ENCODE data around the gene RARB.
A peak's percentile ranks its signal among the peaks of the same experiment; 100 is the strongest.

Gene RARB

GRCh38 chr3:25508433-25508832 is 80.4 kb downstream of the RARB start:
- DNase-seq (ENCODE audit: low read depth): no peak

GRCh38 chr3:25508901-25509300 is 80.8 kb downstream of the RARB start:
- DNase-seq (ENCODE audit: low read depth): peak; percentile 65

DNA sequence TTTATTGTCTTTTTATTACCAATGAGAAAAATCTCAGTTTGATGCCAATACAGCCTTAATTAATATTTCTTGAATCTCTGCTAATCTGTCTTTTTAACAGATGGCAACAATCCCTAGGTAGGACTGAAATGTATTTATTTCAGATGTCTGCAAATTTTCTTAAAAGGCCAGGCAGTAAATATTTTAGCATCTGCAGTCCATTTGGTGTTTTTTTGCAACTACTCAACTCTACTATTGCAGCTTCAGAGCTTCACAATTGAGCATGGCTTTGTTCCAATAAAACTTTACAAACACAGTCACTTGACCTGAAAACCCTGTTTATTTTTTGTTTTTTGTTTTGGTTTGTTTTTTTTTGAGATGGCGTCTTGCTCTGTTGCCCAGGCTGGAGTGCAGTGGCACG is 82.7 kb downstream of the RARB start:
- no peak for DNase-seq (ENCODE audit: low read depth)

GRCh38 chr3:25511972-25512721 is 84.1 kb downstream of the RARB start:
- no peak for DNase-seq (ENCODE audit: low read depth)

GRCh38 chr3:25513642-25514266 is 85.7 kb downstream of the RARB start:
- DNase-seq (ENCODE audit: low read depth): peak; percentile 5

DNA sequence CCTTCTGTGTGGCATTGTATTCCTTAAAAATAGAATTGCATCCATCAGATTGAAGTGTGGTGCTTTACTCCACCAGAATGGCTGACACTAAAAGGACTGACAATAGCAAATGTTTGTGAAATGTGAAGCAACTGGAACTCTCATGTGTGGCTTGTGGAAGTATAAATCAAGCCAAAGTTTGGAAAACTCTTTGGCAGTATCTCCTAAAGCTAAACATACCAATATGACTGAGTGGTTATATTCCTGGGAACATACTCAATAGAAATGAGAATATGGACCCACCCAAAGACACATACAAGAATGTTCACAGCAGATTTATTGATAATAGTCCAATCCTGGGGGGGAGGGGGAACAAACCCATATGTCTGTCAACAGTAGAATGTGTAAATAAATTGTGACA is 87.1 kb downstream of the RARB start:
- DNase-seq (ENCODE audit: low read depth): no peak

- DNase-seq (ENCODE audit: low read depth): no peak
Observed at GRCh38 chr3:25520926-25521559, 93.0 kb downstream of the RARB start.

GRCh38 chr3:25527336-25527735 is 99.3 kb downstream of the RARB start:
- DNase-seq (ENCODE audit: low read depth): no peak

GRCh38 chr3:25527801-25528200 is 99.7 kb downstream of the RARB start:
- DNase-seq (ENCODE audit: low read depth): no peak

DNA sequence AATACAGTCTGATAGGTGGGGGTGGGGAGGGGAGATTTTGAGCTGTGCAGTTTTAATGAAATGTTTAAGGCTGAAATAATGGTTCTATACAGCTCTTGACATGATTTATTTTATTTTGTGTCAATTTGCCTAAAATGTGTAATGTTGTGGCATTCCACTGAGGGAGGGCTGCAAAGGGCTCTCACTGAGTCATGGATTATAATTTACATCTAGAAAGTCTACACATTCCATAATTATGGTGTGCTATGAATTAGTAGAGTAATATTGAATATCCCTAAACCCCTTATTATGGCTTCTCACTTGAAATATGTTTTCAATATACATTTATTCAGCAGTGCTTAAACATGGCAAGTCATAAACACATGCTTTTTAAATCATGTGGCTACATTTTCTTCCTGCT is 103.9 kb downstream of the RARB start:
- no peak for DNase-seq (ENCODE audit: low read depth)

DNA sequence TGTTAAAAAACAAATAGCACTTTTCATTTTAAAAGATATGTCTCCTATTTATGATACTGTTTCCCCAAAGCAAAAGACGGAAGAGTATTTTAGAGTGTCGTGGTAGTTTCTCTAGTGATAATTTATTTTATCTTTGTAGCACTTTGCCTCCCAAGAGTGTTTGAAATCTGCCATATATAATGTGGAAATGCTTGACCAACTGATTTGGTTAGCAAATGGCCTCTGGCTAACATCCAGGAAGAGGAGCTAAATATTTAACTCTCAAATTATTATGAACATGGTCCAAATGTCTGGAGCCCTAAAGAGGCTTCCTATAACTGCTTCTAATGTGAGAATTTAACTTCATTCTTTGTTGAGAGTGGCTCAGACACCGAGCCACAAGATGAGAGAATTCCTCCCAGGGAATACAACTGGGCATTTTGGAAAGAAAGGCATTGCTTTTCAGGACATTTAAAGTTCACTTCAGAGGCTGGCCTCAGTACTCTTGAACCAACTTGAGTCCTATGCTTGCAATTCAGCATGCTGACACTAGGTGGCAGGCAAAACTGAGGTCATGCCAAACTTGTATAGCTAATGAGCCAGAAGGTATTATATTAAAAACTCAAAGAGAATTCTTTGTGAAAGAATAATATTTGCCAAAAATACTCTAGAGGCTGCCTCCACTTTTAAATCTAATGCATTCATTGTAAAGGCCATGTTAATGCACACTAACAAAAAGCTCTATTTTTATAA is 104.5 kb downstream of the RARB start:
- peak; percentile 22 for DNase-seq (ENCODE audit: low read depth)

- DNase-seq (ENCODE audit: low read depth): no peak
Observed at GRCh38 chr3:25533399-25533798, 105.3 kb downstream of the RARB start.

DNA sequence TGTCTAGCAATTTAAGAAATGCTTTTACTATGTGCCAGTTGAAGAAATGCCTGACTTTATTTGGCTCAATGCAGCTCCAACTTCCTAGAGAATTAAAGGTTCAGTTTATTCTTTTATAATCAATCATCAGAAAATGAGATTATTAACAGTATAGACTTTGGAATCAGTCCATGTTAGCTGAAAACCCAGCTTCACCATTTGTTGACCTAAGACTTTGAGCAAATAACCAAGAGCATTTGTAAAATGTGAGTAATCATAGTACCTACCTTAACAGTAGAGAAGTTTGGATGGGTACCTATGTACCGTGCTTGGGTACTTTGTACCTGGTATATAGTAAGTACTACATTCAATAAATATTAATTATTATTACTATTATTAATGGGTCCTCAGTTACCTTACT is 105.9 kb downstream of the RARB start:
- no peak for DNase-seq (ENCODE audit: low read depth)

- peak; percentile 8 for DNase-seq (ENCODE audit: low read depth)
Observed at GRCh38 chr3:25536521-25537391, 108.7 kb downstream of the RARB start.

DNA sequence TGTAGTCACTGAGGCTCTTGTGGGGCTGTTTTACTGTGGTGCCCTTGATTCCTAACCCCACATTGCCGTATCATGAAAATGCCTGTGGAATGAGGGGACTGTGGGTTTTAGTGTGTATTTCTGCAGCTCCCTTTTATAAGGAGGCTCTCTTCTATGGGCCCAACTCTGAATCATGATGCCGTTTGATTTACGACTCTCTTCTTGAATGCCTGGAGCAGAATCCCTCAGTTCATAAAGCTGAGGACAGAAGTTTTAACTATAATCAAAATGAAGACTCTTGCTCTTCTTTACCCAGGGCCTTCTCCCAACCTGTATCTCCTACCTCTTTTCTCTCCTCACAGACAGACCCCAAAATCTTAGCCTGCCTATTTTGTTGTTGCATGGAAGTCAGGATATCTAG is 109.5 kb downstream of the RARB start:
- peak; percentile 11 for DNase-seq (ENCODE audit: low read depth)

DNA sequence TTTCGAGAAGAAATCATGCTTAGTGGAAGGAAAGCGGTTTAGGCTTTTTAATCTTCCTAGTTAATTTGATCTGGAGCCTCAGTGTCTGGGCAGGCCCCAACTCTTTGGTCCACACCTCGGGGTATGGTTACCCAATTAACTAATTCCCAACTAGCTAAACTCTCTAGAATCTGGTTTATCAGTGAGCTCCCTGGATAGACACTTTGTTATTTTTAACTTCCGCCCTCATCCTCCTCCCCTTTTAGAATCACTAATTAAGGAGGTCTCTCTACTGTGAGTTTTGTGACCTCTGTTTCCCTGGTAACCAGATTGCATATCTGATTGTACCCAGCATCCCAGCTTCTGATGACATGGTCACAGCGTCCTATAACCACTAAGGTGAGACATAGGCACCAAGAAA is 112.2 kb downstream of the RARB start:
- DNase-seq (ENCODE audit: low read depth): no peak

DNA sequence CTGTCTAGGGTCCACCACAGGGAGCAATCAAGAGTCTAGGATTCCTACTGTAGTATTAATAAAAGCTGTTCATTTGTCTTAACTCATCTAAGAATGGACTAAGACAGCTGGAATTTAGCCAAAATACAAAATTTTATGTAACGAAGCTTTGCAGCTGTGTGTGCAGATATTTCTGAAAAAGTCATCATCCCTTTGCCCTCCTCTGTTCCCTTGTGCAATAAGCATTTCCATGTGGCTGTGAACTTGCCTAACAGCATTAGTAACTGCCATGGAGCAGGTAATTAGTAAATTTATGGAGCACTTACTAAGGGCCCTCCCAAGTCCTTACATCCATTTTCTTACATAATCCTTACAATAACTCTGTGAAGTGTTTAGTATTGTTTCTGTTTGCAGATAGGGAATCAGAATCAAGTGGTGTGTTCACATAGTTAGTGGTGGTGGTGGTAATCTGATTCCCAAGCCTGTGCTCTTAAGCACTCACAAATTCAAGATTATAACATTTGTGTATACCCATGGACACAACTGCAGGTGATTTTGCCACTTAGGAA is 114.5 kb downstream of the RARB start:
- DNase-seq (ENCODE audit: low read depth): no peak

- no peak for DNase-seq (ENCODE audit: low read depth)
Observed at GRCh38 chr3:25547103-25547502, 119.0 kb downstream of the RARB start.

DNA sequence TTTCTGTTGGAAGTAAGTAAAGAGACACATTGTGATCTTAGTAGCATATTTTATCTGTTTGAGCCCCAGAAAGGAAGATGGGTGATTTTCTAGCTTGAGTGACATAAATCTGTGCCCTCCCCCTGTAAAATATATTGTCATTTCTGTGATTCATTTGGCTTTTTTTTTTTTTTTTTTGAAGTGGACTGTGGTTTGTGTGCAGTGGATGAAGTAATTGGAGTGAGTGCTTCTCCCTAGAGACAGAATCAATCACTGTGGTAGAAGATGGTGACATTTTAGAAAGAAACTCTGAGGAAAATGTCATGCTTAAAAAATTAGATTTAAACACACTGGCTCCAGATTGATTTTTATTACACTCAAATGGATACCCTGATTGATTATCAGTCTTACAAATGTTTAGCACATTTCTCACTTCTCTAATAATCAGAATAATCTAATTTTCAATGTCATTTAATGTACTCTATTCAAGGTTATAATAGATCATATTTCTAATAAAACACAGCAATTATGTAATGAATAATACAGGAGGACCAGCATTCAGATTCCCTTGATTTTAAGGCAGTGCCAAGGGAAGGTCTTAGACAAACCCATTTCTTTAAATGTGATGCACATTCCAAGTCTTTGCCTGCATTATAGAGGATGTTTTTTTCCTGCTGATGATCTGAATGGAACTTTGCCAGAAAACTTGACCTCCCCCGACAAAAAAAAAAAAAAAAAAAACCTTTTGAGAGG is 120.0 kb downstream of the RARB start:
- DNase-seq (ENCODE audit: low read depth): no peak

- peak; percentile 28 for DNase-seq (ENCODE audit: low read depth)
Observed at GRCh38 chr3:25548836-25549235, 120.8 kb downstream of the RARB start.

- no peak for DNase-seq (ENCODE audit: low read depth)
Observed at GRCh38 chr3:25552251-25552650, 124.2 kb downstream of the RARB start.

Data from amniotic epithelial cell (primary cell).